Thoracic aorta (tissue), 2 donors: Measurements from ENCODE around the gene FICD. TPM values are rescaled to one million over a fixed set of nuclear protein-coding genes. Genes with fewer than 3 reads are reported as not detected.

ENCODE experiments used
- ATAC-seq: fragments of 150-250 bp; one replicate; pipeline ENCODE4 v1.8.0; 2017; ENCODE audit warnings: low read depth; ENCODE audit not compliant: insufficient number of reproducible peaks, low FRiP score
- DNase-seq: peaks from one replicate; pipeline ENCODE4 v3.0.0-alpha.2; 2020; ENCODE audit warnings: low spot score
- H3K27ac ChIP-seq, 2 donors: fragments of 200-600 bp; sonication (generic); 1 replicate in 1 of 2; 2 replicates in 1 of 2; pipeline ENCODE4 v1.5.1; 2016; ENCODE audit warnings: mild to moderate bottlenecking in 2 of 2, moderate library complexity in 2 of 2
- H3K27me3 ChIP-seq: fragments of 200-600 bp; sonication (generic); replicated peaks from 2 replicates; pipeline ENCODE4 v1.6.0; 2016; ENCODE audit warnings: mild to moderate bottlenecking; ENCODE audit not compliant: insufficient read depth
- H3K36me3 ChIP-seq: fragments of 200-600 bp; sonication (generic); one replicate; pipeline ENCODE4 v1.5.1; 2016
- H3K4me1 ChIP-seq, 2 donors: fragments of 200-600 bp; sonication (generic); 1 replicate in 1 of 2; 2 replicates in 1 of 2; pipeline versions ENCODE4 v1.5.1 to v1.6.0; 2016; ENCODE audit warnings: low read depth in 2 of 2, mild to moderate bottlenecking in 1 of 2; ENCODE audit not compliant: control insufficient read depth in 1 of 2
- H3K4me3 ChIP-seq: fragments of 200-600 bp; sonication (generic); 2 replicates; pipeline ENCODE4 v1.5.1; 2016; ENCODE audit warnings: mild to moderate bottlenecking
- H3K9me3 ChIP-seq: fragments of 200-600 bp; sonication (generic); 2 replicates; pipeline ENCODE4 v1.5.1; 2016
- total RNA-seq, 2 donors: library from RNA; depleted of rRNA; stranded (reverse); fragments of >200 nt; gene quantifications; one replicate each; pipeline versions ENCODE4 v1.1.0 to v1.2.3, GENCODE V29; 2016
- TF ChIP-seq, protein P1 (sequence below): fragments of 200-600 bp; sonication (generic); IDR thresholded peaks from one replicate; pipeline ENCODE4 v1.5.1; 2019; ENCODE audit warnings: antibody characterized with exemption

FICD gene
- total RNA-seq, 2 donors from 2014 or later = 10.2 to 11.8 TPM

DNA sequence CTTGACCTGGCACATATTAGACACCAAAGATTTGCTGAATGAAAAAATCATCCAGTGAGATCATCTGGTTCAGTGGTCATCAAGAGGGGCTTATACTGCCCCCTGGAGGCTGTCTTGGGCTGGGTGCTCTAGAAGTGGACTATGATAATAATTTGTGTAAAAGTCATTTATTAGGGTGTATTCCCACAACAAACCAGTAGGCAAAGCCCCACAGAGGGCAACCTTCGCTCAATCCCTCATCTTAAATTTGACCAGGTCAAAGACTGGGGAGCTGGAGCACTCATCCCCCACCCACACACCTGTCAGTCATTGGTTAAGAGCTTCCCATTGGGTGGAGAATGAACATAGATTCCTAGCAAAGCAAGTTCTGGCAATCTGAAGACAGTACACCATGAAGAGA, 20.0 kb upstream of the FICD start:
- H3K27ac ChIP-seq = no peak overlapping the region
- H3K27me3 ChIP-seq = no peaks in the 10 kb centered on the region
- no peaks in the 10 kb centered on the region for H3K4me1 ChIP-seq

GRCh38 chr12:108495823-108496579, 19.1 kb upstream of the FICD start:
- Histone ChIP-seq H3K9me3 (no peaks in the 10 kb centered on the region), H3K4me1 (no peaks in the 10 kb centered on the region), H3K27me3 (no peaks in the 10 kb centered on the region), H3K36me3 (no peaks in the 10 kb centered on the region), H3K27ac (no peak overlapping the region), H3K4me3 (no peak overlapping the region)
- DNase-seq (no peak), ATAC-seq (no peak)
- TF ChIP-seq, protein P1, sequence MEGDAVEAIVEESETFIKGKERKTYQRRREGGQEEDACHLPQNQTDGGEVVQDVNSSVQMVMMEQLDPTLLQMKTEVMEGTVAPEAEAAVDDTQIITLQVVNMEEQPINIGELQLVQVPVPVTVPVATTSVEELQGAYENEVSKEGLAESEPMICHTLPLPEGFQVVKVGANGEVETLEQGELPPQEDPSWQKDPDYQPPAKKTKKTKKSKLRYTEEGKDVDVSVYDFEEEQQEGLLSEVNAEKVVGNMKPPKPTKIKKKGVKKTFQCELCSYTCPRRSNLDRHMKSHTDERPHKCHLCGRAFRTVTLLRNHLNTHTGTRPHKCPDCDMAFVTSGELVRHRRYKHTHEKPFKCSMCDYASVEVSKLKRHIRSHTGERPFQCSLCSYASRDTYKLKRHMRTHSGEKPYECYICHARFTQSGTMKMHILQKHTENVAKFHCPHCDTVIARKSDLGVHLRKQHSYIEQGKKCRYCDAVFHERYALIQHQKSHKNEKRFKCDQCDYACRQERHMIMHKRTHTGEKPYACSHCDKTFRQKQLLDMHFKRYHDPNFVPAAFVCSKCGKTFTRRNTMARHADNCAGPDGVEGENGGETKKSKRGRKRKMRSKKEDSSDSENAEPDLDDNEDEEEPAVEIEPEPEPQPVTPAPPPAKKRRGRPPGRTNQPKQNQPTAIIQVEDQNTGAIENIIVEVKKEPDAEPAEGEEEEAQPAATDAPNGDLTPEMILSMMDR = no peak

More for the DNA sequence above, 20.0 kb upstream of the FICD start:
- TF ChIP-seq, protein P1 = peak; percentile 39
- no peak for ATAC-seq
- Histone ChIP-seq H3K9me3 (no peaks in the 10 kb centered on the region), H3K36me3 (no peaks in the 10 kb centered on the region), H3K4me3 (no peak overlapping the region)
- no peak for DNase-seq

DNA sequence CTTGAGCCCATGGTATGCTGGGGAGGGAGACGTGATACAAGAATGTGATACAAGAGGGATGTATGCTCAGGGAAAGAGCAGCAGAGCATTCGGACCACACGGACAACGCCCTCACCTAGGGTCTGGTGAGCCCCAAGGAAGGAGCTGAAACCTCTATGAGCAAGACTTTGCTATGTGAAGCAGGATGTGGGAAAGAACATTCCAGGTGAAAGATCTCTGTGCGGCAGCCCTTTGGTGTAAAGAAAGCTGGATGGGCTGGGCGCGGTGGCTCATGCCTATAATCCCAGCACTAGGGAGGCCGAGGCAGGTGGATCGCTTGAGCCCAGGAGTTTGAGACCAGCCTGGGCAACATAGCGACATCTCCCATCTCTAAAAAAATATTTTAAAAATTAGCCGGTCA, 16.9 kb upstream of the FICD start:
- H3K4me3 ChIP-seq = no peak overlapping the region
- ATAC-seq = no peak

GRCh38 chr12:108502922-108503321, 12.2 kb upstream of the FICD start:
- TF ChIP-seq, protein P1 = no peak

More for the DNA sequence above, 16.9 kb upstream of the FICD start:
- Histone ChIP-seq H3K36me3 (no peaks in the 10 kb centered on the region), H3K4me1 (no peaks in the 10 kb centered on the region), H3K9me3 (no peaks in the 10 kb centered on the region), H3K27me3 (no peaks in the 10 kb centered on the region), H3K27ac (no peak overlapping the region)
- TF ChIP-seq, protein P1 = no peak
- no peak for DNase-seq

GRCh38 chr12:108505129-108505528, 9.9 kb upstream of the FICD start:
- Histone ChIP-seq H3K9me3 (no peaks in the 10 kb centered on the region), H3K27ac (no peak overlapping the region), H3K4me1 (no peaks in the 10 kb centered on the region), H3K4me3 (no peak overlapping the region), H3K27me3 (no peaks in the 10 kb centered on the region), H3K36me3 (no peaks in the 10 kb centered on the region)
- TF ChIP-seq, protein P1 = no peak
- no peak for ATAC-seq
- no peak for DNase-seq

More at GRCh38 chr12:108502922-108503321, 12.2 kb upstream of the FICD start:
- Histone ChIP-seq H3K27ac (no peak overlapping the region), H3K27me3 (no peaks in the 10 kb centered on the region), H3K4me1 (no peaks in the 10 kb centered on the region), H3K4me3 (no peak overlapping the region), H3K9me3 (no peaks in the 10 kb centered on the region), H3K36me3 (no peaks in the 10 kb centered on the region)
- DNase-seq (no peak), ATAC-seq (no peak)
